Amniotic stem cell (primary cell): ENCODE measurements around the gene SUSD4.

Experiments
- DNase-seq: peaks from one replicate; lab custom pipeline; 2025; lab: John Stamatoyannopoulos, UW

SUSD4 gene

GRCh38 chr1:223329664-223330415, 34.1 kb downstream of the SUSD4 start:
- no peak for DNase-seq

DNA sequence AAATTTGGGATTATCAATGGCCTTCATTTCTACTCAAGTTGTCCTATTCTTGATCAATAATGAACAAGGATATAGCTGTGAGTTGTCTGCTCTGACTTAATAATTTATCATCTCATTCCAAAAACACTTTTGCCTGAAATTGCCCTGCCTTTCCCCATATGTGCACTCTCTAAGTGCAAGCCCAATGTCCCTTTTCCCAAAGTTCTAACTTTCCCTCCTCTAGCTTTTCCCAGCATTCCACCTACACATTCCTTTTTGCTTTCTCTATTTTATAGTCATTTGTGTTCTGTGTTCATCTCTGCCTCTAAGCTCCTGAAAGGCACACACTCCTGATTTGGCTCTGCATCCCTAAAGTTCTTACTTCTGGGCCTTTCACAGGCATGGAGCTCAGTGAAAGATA, 34.7 kb downstream of the SUSD4 start:
- no peak for DNase-seq

- no peak for DNase-seq
These were observed 35.4 kb downstream of the SUSD4 start for GRCh38 chr1:223328566-223328965.

- no peak for DNase-seq
These were observed 37.2 kb downstream of the SUSD4 start for GRCh38 chr1:223326776-223327175.

DNA sequence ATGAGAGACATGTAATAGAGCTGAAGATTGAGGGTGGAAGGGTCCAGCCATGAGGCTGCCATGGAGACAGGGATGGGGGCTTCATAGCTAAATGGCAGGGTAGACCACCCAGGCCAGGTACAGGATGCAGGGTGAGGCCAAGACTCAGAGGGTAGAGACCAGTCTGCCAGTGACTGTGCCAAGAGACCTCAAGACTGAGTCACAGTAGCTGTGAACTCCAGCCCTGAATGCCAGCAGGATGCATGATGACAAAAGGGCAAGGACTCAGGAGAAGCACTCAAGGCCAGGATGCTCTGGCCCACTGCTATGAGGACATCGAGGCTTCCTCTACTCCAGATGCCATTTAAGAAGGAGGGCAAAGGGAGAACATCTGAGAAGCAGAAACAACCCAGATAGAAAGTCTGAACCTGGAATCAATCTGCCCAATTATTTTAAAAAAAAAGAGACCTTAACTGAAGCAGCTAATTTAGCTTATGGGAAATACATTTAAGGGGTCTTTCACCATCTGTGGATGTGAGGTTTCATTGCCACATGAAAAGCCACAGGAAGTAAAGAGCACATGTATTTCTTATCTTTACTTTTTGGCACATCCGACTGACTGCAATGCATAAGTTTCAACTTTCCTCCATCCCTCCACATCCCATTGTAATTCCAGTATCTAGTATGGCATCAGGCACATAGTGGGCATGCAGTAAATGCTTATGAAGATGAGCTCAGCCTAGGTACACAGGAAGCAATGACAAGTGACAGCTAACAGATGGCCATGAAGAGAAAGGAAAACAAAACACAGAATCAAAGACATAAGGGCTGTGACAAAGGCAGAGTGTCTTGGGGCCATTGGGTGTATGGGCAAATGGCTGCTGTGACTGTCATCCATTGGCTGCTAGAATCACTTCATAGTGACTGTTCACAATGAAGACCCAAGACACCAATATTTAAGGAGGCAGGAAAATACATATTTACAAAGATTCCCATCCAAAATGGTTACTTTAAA, 40.2 kb downstream of the SUSD4 start:
- no peak for DNase-seq

- DNase-seq, result no peak
These were observed 41.1 kb downstream of the SUSD4 start for GRCh38 chr1:223322868-223323267.

DNA sequence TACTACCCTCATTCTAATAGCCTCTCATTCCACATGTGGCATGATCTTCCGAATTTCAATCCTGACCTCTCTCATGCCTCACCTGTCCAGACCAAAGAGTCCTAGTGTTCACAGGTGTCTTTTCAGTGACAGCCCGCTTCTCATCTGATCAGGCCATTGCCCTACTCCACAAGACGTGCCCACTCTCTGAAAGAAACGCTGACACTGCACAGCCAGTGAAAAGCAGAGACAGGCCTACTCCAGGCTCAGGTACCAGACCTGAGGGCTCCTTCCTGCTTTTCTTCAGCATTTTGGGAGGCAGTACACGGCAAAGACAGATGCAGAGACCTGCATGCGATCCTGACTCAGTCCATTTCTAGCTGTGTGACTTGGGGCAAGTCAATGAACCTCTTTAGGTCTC, 43.0 kb downstream of the SUSD4 start:
- DNase-seq, result no peak

- DNase-seq, result no peak
These were observed 43.9 kb downstream of the SUSD4 start for GRCh38 chr1:223319905-223320580.

- no peak for DNase-seq
These were observed 44.6 kb downstream of the SUSD4 start for GRCh38 chr1:223319398-223319797.

DNA sequence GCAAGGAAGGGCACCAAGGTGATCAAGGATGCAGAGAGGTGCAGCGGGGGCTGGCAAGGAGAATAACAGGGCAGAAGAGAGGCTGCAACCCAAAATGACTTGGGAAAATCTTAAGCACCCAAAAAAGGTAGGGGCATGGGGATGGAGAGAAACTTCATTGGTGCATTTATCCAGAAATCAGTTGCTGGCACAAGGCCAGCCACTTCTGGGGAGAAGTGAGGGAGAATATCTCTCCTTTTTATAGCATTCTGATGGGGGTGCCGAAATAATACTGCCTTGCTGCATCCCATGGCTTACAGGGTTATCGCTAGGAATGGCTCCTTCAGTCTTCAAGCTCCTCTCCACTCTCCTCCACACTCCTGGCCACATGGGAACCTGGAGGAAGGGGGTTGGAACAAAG, 47.9 kb downstream of the SUSD4 start:
- DNase-seq, result no peak

GRCh38 chr1:223315665-223316064, 48.3 kb downstream of the SUSD4 start:
- DNase-seq, result no peak

- DNase-seq, result no peak
These were observed 50.6 kb downstream of the SUSD4 start for GRCh38 chr1:223313415-223313754.

GRCh38 chr1:223312705-223313414, 51.1 kb downstream of the SUSD4 start:
- no peak for DNase-seq

GRCh38 chr1:223312273-223312672, 51.7 kb downstream of the SUSD4 start:
- no peak for DNase-seq

DNA sequence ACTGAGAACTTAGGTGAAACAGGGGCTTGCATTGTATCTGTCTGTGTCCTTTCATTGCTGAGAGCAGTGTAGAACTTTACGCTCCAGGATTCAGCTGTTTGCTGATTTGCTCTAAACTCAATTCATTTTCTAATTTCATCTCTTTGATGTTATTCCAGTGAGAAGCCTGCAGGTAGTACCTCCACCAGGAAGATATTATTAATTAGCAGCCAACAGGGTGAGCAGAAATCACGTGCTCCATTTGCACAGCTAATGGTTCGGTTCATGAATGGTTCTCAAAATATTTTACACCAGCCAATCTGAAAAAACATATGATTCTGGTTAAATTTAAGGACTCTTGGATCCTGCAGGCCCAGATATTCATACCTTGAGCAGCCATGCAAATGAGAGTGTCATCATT, 52.1 kb downstream of the SUSD4 start:
- DNase-seq, result no peak

DNA sequence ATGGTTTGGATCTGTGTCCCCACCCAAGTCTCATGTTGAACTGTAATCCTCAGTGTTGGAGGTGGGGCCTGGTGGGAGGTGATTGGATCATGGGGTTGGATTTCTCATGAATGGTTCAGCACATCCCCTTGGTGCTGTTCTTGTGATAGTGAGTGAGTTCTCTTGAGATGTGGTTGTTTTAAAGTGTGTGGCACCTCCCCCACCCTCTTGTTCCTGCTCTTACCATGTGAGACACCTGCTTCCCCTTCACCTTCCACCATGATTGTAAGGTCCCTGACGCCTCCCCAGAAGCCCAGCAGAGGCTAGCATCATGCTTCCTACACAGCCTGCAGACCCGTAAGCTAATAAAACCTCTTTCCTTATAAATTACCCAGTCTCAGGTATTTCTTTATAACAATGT, 55.8 kb downstream of the SUSD4 start:
- no peak for DNase-seq

- no peak for DNase-seq
These were observed 56.4 kb downstream of the SUSD4 start for GRCh38 chr1:223307544-223307943.

GRCh38 chr1:223304931-223305330, 59.0 kb downstream of the SUSD4 start:
- DNase-seq, result no peak

- no peak for DNase-seq
These were observed 62.6 kb downstream of the SUSD4 start for GRCh38 chr1:223301371-223301770.

DNA sequence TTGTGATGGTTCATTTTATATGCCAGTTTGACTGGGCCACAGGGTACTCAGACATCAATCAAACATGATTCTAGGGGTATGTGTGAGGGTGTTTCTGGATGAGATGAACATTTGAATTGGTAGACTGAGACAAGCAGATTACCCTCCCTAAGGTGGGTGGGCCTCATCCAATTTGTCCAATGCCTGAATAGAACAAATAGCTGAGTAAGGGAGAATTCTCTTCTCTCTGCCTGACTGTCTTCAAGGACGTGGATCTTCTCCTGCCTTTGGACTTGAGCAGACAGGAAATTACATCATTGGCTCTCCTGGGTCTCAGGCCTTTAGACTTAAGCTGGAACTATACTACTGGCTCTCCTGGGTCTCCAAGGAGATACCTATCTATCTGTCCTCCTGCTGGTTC, 64.4 kb downstream of the SUSD4 start:
- DNase-seq, result no peak

DNA sequence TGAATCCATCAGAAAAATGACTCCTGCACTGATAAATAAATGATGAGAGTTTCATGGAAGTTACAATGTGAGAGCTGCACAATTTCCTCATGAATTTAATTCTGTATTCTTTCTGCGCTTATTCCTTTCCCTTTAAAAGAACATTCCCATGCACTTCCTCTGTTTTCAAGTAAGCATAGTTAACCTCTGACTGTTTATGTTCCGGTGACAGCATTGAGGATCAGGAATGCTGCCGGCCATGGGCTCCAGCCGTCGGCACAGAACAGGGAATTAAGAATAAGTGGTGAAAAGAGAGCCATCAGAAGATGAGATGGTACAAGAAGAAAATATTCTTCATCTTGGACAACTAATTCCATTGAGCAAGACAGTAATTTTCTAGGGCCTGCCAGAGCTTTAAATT, 65.3 kb downstream of the SUSD4 start:
- no peak for DNase-seq

- DNase-seq, result no peak
These were observed 66.2 kb downstream of the SUSD4 start for GRCh38 chr1:223297800-223298199.
